Upper lobe of left lung (tissue), 6 donors: ENCODE data around the gene DYNC2I2. TPM values are rescaled to one million over a fixed set of nuclear protein-coding genes. Genes with fewer than 3 reads are reported as not detected.

ENCODE experiments used
- ATAC-seq, 2 donors: fragments of 200-7000 bp; cut with Tn5 transposase; one replicate each; pipeline ENCODE4 v1.9.1; 2022; ENCODE audit warnings: mild to moderate bottlenecking in 2 of 2, moderate library complexity in 2 of 2; ENCODE audit not compliant: low FRiP score in 2 of 2
- DNase-seq, 2 donors: peaks; one replicate each; pipeline ENCODE4 v3.0.0-alpha.2; 2019 to 2020
- H3K27ac ChIP-seq, 4 donors: fragments of 200-600 bp; sonication (generic); one replicate each; pipeline ENCODE4 v1.5.1; 2016 to 2019
- H3K27me3 ChIP-seq, 4 donors: fragments of 200-600 bp; sonication (generic); one replicate each; pipeline ENCODE4 v1.5.1; 2017 to 2019
- H3K36me3 ChIP-seq, 4 donors: fragments of 200-600 bp; sonication (generic); one replicate each; pipeline ENCODE4 v1.5.1; 2016 to 2019
- H3K4me1 ChIP-seq, 4 donors: fragments of 200-600 bp; sonication (generic); one replicate each; pipeline ENCODE4 v1.5.1; 2018 to 2019
- H3K4me3 ChIP-seq, 4 donors: fragments of 200-600 bp; sonication (generic); one replicate each; pipeline ENCODE4 v1.5.1; 2017 to 2019; ENCODE audit warnings: mild to moderate bottlenecking in 2 of 4, moderate library complexity in 1 of 4
- H3K9me3 ChIP-seq, 4 donors: fragments of 200-600 bp; sonication (generic); one replicate each; pipeline ENCODE4 v1.5.1; 2018 to 2019
- CTCF ChIP-seq, 6 experiments: fragments of 450-650 bp in 4 of 6; fragments of 200-600 bp in 2 of 6; sonication (generic) in 2 of 6; IDR thresholded peaks; one replicate each; pipeline ENCODE4 v1.5.1; 2016 to 2019; ENCODE audit warnings: antibody characterized with exemption in 6 of 6
- EP300 ChIP-seq, 4 donors: sonication (generic); formaldehyde crosslinking; IDR thresholded peaks; one replicate each; pipeline ENCODE4 v1.5.1; 2017; ENCODE audit warnings: antibody characterized with exemption in 4 of 4, control low read depth in 2 of 4
- POLR2A ChIP-seq, 4 donors: fragments of 450-650 bp; IDR thresholded peaks; one replicate each; pipeline ENCODE4 v1.5.1; 2016 to 2017; ENCODE audit warnings: antibody characterized with exemption in 4 of 4, mild to moderate bottlenecking in 2 of 4
- POLR2AphosphoS5 ChIP-seq, 2 donors: sonication (generic); formaldehyde crosslinking; IDR thresholded peaks; one replicate each; pipeline ENCODE4 v1.5.1; 2017; ENCODE audit warnings: antibody characterized with exemption in 2 of 2
- WGBS, 2 donors: methylation state at CpG; one replicate each; pipeline ENCODE4 v1.1.5; 2017 to 2018; 5-methylcytosine and 5-hydroxymethylcytosine counted together
- total RNA-seq, 6 donors: library from RNA; depleted of rRNA in 4 of 6; stranded (reverse); fragments of >200 nt in 4 of 6; gene quantifications; one replicate each; pipeline versions ENCODE4 v1.1.0 to v1.2.1, GENCODE V29; 2016 to 2021
- donor health status: DM: no; HTN: no; CAD: no; lungs with moderate emphysema.
- donor health status: DM: no; HTN: yes; CAD: no; lungs with severe emphysema.

The DYNC2I2 gene
- total RNA-seq, 6 donors from 2014 or later, result 47.8 to 105 (median 76.8) TPM

DNA sequence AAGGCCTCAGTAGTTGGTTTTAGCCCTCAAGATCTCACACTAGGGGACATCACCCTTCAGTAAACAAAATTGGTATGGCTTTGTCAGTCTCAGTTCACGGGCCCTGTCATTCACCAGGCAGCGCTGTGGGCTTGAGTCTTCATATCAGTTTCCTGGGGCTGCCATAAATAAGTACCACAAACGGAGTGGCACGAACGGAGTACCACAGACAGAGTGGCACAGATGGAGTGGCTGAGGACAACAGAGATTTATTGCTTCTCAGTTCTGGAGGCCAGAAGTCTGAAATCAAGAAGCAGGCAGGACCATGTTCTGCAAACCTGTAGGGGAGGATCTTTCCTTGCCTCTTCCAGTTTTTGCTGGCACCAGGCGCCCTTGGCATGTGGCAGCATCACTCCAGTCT, 37.5 kb downstream of the DYNC2I2 start:
- Histone ChIP-seq H3K9me3 (no peaks in the 10 kb centered on the region), H3K27ac (no peak overlapping the region), H3K36me3 (peaks cover 58 to 100% (median 92%) of the 10 kb centered on the region in 4 donors), H3K27me3 (no peaks in the 10 kb centered on the region), H3K4me1 (no peaks in the 10 kb centered on the region), H3K4me3 (no peak overlapping the region)
- DNase-seq (no peak), ATAC-seq (no peak)
- WGBS, 2 donors, result 92 to 94% methylated on average over 6 of the region's 6 CpGs
- TF ChIP-seq CTCF (IDR thresholded peaks at IDR 0.05) (no peak), POLR2A (IDR thresholded peaks at IDR 0.05) (no peak), EP300 (IDR thresholded peaks at IDR 0.05) (no peak), POLR2AphosphoS5 (IDR thresholded peaks at IDR 0.05) (no peak)

DNA sequence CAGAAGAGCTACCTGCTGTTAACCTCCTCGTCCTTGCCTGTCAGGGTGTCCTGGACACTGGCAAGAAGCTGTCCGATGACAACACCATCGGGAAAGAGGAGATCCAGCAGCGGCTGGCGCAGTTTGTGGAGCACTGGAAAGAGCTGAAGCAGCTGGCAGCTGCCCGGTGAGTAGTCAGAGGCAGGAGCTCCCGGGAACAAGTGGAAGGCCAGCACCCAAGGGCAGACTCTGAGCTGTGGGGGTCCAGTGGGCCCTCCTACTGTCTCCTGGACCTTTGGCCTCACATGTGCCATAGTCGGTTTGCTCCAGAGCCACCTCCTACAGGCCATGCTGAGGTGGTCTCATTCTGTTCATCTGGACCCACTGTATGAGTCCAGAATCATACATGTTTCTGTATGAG, 38.7 kb downstream of the DYNC2I2 start:
- TF ChIP-seq POLR2A (IDR thresholded peaks at IDR 0.05), result no peak
- TF ChIP-seq POLR2AphosphoS5 (IDR thresholded peaks at IDR 0.05), result no peak
- no peak for TF ChIP-seq EP300 (IDR thresholded peaks at IDR 0.05)
- no peak for TF ChIP-seq CTCF (IDR thresholded peaks at IDR 0.05)

GRCh38 chr9:128615571-128615970, 41.1 kb downstream of the DYNC2I2 start:
- Histone ChIP-seq H3K27me3 (no peaks in the 10 kb centered on the region), H3K27ac (no peak overlapping the region), H3K4me1 (no peaks in the 10 kb centered on the region), H3K4me3 (no peak overlapping the region), H3K36me3 (peaks cover 76 to 100% (median 98%) of the 10 kb centered on the region in 4 donors), H3K9me3 (no peaks in the 10 kb centered on the region)
- DNase-seq (no peak), ATAC-seq (no peak)
- 91 to 98% methylated on average over 11 to 12 of the region's 12 CpGs for WGBS, 2 donors
- TF ChIP-seq EP300 (IDR thresholded peaks at IDR 0.05) (no peak), CTCF (IDR thresholded peaks at IDR 0.05) (no peak), POLR2AphosphoS5 (IDR thresholded peaks at IDR 0.05) (no peak), POLR2A (IDR thresholded peaks at IDR 0.05) (no peak)

More for the DNA sequence above, 38.7 kb downstream of the DYNC2I2 start:
- ATAC-seq, result peak in 1 of 2 donors; percentile 9
- DNase-seq, result no peak
- H3K27me3 ChIP-seq, result no peaks in the 10 kb centered on the region
- peaks cover 64 to 100% (median 95%) of the 10 kb centered on the region in 4 donors for H3K36me3 ChIP-seq
- no peaks in the 10 kb centered on the region for H3K4me1 ChIP-seq
- H3K9me3 ChIP-seq, result no peaks in the 10 kb centered on the region
- no peak overlapping the region for H3K4me3 ChIP-seq
- no peak overlapping the region for H3K27ac ChIP-seq
- 93 to 95% methylated on average over 7 to 8 of the region's 8 CpGs for WGBS, 2 donors

DNA sequence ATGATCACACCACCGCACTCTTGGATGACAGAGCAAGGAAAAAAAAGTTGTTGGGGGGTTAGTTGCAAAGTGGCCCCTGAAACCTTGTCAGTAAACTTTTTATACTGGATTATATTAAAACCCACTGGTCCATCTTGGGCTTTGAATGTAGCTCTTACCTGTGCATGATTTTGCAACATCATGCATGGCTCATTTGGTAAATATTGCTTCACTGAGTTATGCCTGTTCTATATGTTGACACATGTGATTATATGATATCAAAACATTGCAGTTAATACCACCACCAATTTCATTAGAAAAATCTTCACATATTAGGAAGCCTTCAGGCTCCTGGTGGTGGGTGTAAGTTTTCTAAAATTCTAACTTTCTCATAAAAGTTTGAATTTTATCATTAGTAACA, 41.9 kb downstream of the DYNC2I2 start:
- ATAC-seq, result no peak
- TF ChIP-seq CTCF (IDR thresholded peaks at IDR 0.05) (no peak), EP300 (IDR thresholded peaks at IDR 0.05) (no peak), POLR2AphosphoS5 (IDR thresholded peaks at IDR 0.05) (no peak), POLR2A (IDR thresholded peaks at IDR 0.05) (no peak)
- 100% methylated on average over 1 of the region's 1 CpG for WGBS, 2 donors

More for the DNA sequence above, 41.9 kb downstream of the DYNC2I2 start:
- no peak for DNase-seq
- H3K36me3 ChIP-seq, result peaks cover 78 to 100% (median 99%) of the 10 kb centered on the region in 4 donors
- H3K9me3 ChIP-seq, result no peaks in the 10 kb centered on the region
- no peak overlapping the region for H3K27ac ChIP-seq
- H3K27me3 ChIP-seq, result no peaks in the 10 kb centered on the region
- H3K4me3 ChIP-seq, result no peak overlapping the region
- H3K4me1 ChIP-seq, result no peaks in the 10 kb centered on the region
